ENCODE measurements around the gene KLHL33.
"Not testable (repeated sequence)": the region's sequence is repeated elsewhere in the genome, so short reads cannot be mapped to it uniquely, and the experiment has no call there.

KLHL33 gene

GRCh38 chr14:20452831-20453230 is 16.9 kb upstream of the KLHL33 start:
- DNase-seq (ENCODE audit: low read depth in 3 of 3), result not testable (repeated sequence)

- DNase-seq (ENCODE audit: low read depth in 3 of 3), result no peak
Measured at GRCh38 chr14:20446889-20447288, 10.9 kb upstream of the KLHL33 start.

GRCh38 chr14:20443650-20444049 is 7.7 kb upstream of the KLHL33 start:
- not testable (repeated sequence) for DNase-seq (ENCODE audit: low read depth in 3 of 3)

GRCh38 chr14:20441461-20441860 is 5.5 kb upstream of the KLHL33 start:
- no peak for DNase-seq (ENCODE audit: low read depth in 3 of 3)

GRCh38 chr14:20440882-20441281 is 4.9 kb upstream of the KLHL33 start:
- no peak for DNase-seq (ENCODE audit: low read depth in 3 of 3)

- DNase-seq (ENCODE audit: low read depth in 3 of 3), result no peak
Measured at GRCh38 chr14:20440465-20440864, 4.5 kb upstream of the KLHL33 start.

- DNase-seq (ENCODE audit: low read depth in 3 of 3), result no peak
Measured at GRCh38 chr14:20438664-20439063, 2.7 kb upstream of the KLHL33 start.

GRCh38 chr14:20436363-20436755 is 393 bp upstream of the KLHL33 start:
- DNase-seq (ENCODE audit: low read depth in 3 of 3), result no peak

GRCh38 chr14:20434701-20435581 is 1.0 kb downstream of the KLHL33 start:
- DNase-seq (ENCODE audit: low read depth in 3 of 3), result no peak

- no peak for DNase-seq (ENCODE audit: low read depth in 3 of 3)
Measured at GRCh38 chr14:20429801-20430669, 5.9 kb downstream of the KLHL33 start.

- DNase-seq (ENCODE audit: low read depth in 3 of 3), result no peak
Measured at GRCh38 chr14:20428802-20429201, 7.2 kb downstream of the KLHL33 start.

GRCh38 chr14:20428010-20428365 is 8.0 kb downstream of the KLHL33 start:
- no peak for DNase-seq (ENCODE audit: low read depth in 3 of 3)

GRCh38 chr14:20427231-20428009 is 8.5 kb downstream of the KLHL33 start:
- DNase-seq (ENCODE audit: low read depth in 3 of 3), result no peak

GRCh38 chr14:20424851-20425250 is 11.1 kb downstream of the KLHL33 start:
- DNase-seq (ENCODE audit: low read depth in 3 of 3), result no peak

- no peak for DNase-seq (ENCODE audit: low read depth in 3 of 3)
Measured at GRCh38 chr14:20422886-20423285, 13.1 kb downstream of the KLHL33 start.

GRCh38 chr14:20421267-20421666 is 14.7 kb downstream of the KLHL33 start:
- no peak for DNase-seq (ENCODE audit: low read depth in 3 of 3)

GRCh38 chr14:20419419-20419818 is 16.5 kb downstream of the KLHL33 start:
- no peak for DNase-seq (ENCODE audit: low read depth in 3 of 3)

GRCh38 chr14:20418501-20418909 is 17.5 kb downstream of the KLHL33 start:
- no peak for DNase-seq (ENCODE audit: low read depth in 3 of 3)

GRCh38 chr14:20417250-20418186 is 18.4 kb downstream of the KLHL33 start:
- DNase-seq (ENCODE audit: low read depth in 3 of 3), result no peak

- DNase-seq (ENCODE audit: low read depth in 3 of 3), result no peak
Measured at GRCh38 chr14:20416223-20416622, 19.7 kb downstream of the KLHL33 start.

- DNase-seq (ENCODE audit: low read depth in 3 of 3), result no peak
Measured at GRCh38 chr14:20415782-20416206, 20.2 kb downstream of the KLHL33 start.

All from stimulated activated CD4-positive, alpha-beta T cell treated with anti-CD3 and anti-CD28 coated beads, TNF-alpha, amount 100 ng/mL, for 24 hours (primary cell).